Measurements from ENCODE around the gene KRTCAP2.
"Not testable (repeated sequence)": the region's sequence is repeated elsewhere in the genome, so short reads cannot be mapped to it uniquely, and the experiment has no call there.

KRTCAP2 gene

GRCh38 chr1:155158991-155159390 lies 14.1 kb downstream of the KRTCAP2 start:
- no peaks in the 10 kb centered on the region for H3K4me1 ChIP-seq (ENCODE audit: control insufficient read depth, insufficient read depth, low read length)
- H3K9ac ChIP-seq (ENCODE audit: low read depth, low read length) = no peak overlapping the region
- H3K27me3 ChIP-seq (ENCODE audit: control insufficient read depth, insufficient read depth, low read length) = peaks cover 18% of the 10 kb centered on the region

GRCh38 chr1:155155996-155156643 lies 17.0 kb downstream of the KRTCAP2 start:
- H3K4me3 ChIP-seq (ENCODE audit: low read length); H3K36me3 ChIP-seq (ENCODE audit: insufficient read depth, low read length); H3K9me3 ChIP-seq (replicated peaks; ENCODE audit: low read length); H3K4me1 ChIP-seq (ENCODE audit: control insufficient read depth, insufficient read depth, low read length); H3K9ac ChIP-seq (ENCODE audit: low read depth, low read length); H3K4me2 ChIP-seq (ENCODE audit: low read length): not testable (repeated sequence)
- peaks cover 21% of the 10 kb centered on the region for H3K27me3 ChIP-seq (ENCODE audit: control insufficient read depth, insufficient read depth, low read length)

More at GRCh38 chr1:155158991-155159390, 14.1 kb downstream of the KRTCAP2 start:
- Histone ChIP-seq H3K4me3 (ENCODE audit: low read length) (no peak overlapping the region), H3K9me3 (replicated peaks; ENCODE audit: low read length) (no peaks in the 10 kb centered on the region), H3K4me2 (ENCODE audit: low read length) (no peak overlapping the region), H3K36me3 (ENCODE audit: insufficient read depth, low read length) (no peaks in the 10 kb centered on the region)

GRCh38 chr1:155145491-155145890 lies 27.6 kb downstream of the KRTCAP2 start:
- Histone ChIP-seq H3K9ac (ENCODE audit: low read depth, low read length) (no peak overlapping the region), H3K4me1 (ENCODE audit: control insufficient read depth, insufficient read depth, low read length) (no peaks in the 10 kb centered on the region), H3K9me3 (replicated peaks; ENCODE audit: low read length) (no peaks in the 10 kb centered on the region), H3K36me3 (ENCODE audit: insufficient read depth, low read length) (no peaks in the 10 kb centered on the region), H3K4me2 (ENCODE audit: low read length) (no peak overlapping the region), H3K27me3 (ENCODE audit: control insufficient read depth, insufficient read depth, low read length) (peaks cover 36% of the 10 kb centered on the region), H3K4me3 (ENCODE audit: low read length) (no peak overlapping the region)

GRCh38 chr1:155141749-155142148 lies 31.4 kb downstream of the KRTCAP2 start:
- peaks cover 4% of the 10 kb centered on the region for H3K36me3 ChIP-seq (ENCODE audit: insufficient read depth, low read length)
- no peak overlapping the region for H3K9ac ChIP-seq (ENCODE audit: low read depth, low read length)

GRCh38 chr1:155140630-155140953 lies 32.5 kb downstream of the KRTCAP2 start:
- Histone ChIP-seq H3K4me3 (ENCODE audit: low read length) (peak overlapping the region; percentile 88), H3K9me3 (replicated peaks; ENCODE audit: low read length) (no peaks in the 10 kb centered on the region), H3K36me3 (ENCODE audit: insufficient read depth, low read length) (peaks cover 4% of the 10 kb centered on the region), H3K27me3 (ENCODE audit: control insufficient read depth, insufficient read depth, low read length) (peaks cover 14% of the 10 kb centered on the region), H3K4me1 (ENCODE audit: control insufficient read depth, insufficient read depth, low read length) (peaks cover 15% of the 10 kb centered on the region), H3K4me2 (ENCODE audit: low read length) (peak overlapping the region; percentile 85), H3K9ac (ENCODE audit: low read depth, low read length) (peak overlapping the region; percentile 88)

More at GRCh38 chr1:155141749-155142148, 31.4 kb downstream of the KRTCAP2 start:
- Histone ChIP-seq H3K4me2 (ENCODE audit: low read length) (no peak overlapping the region), H3K4me3 (ENCODE audit: low read length) (no peak overlapping the region), H3K4me1 (ENCODE audit: control insufficient read depth, insufficient read depth, low read length) (peaks cover 13% of the 10 kb centered on the region), H3K9me3 (replicated peaks; ENCODE audit: low read length) (no peaks in the 10 kb centered on the region), H3K27me3 (ENCODE audit: control insufficient read depth, insufficient read depth, low read length) (peaks cover 21% of the 10 kb centered on the region)

GRCh38 chr1:155139895-155140629 lies 33.0 kb downstream of the KRTCAP2 start, which contains the start of gene DPM3:
DPM3 (minus strand) TSS chr1:155140531; CDS start chr1:155140240, 291 bp downstream.
- peak within 1 kb of the TSS; percentile 88 for H3K4me3 ChIP-seq (ENCODE audit: low read length)
- H3K27me3 ChIP-seq (ENCODE audit: control insufficient read depth, insufficient read depth, low read length) = peaks cover 14% of the 10 kb centered on the region
- no peaks in the 10 kb centered on the region for H3K9me3 ChIP-seq (replicated peaks; ENCODE audit: low read length)
- peaks cover 19% of the 10 kb centered on the region for H3K4me1 ChIP-seq (ENCODE audit: control insufficient read depth, insufficient read depth, low read length)
- H3K4me2 ChIP-seq (ENCODE audit: low read length) = peak within 1 kb of the TSS; percentile 85
- peaks cover 4% of the 10 kb centered on the region for H3K36me3 ChIP-seq (ENCODE audit: insufficient read depth, low read length)
- peak within 1 kb of the TSS; percentile 88 for H3K9ac ChIP-seq (ENCODE audit: low read depth, low read length)

GRCh38 chr1:155137154-155137949 lies 35.8 kb downstream of the KRTCAP2 start:
- H3K4me3 ChIP-seq (ENCODE audit: low read length) = peak overlapping the region; percentile 90
- peak overlapping the region; percentile 98 for H3K4me2 ChIP-seq (ENCODE audit: low read length)
- H3K36me3 ChIP-seq (ENCODE audit: insufficient read depth, low read length) = peaks cover 4% of the 10 kb centered on the region
- no peaks in the 10 kb centered on the region for H3K9me3 ChIP-seq (replicated peaks; ENCODE audit: low read length)
- H3K27me3 ChIP-seq (ENCODE audit: control insufficient read depth, insufficient read depth, low read length) = peaks cover 7% of the 10 kb centered on the region
- peak overlapping the region; percentile 93 for H3K9ac ChIP-seq (ENCODE audit: low read depth, low read length)
- H3K4me1 ChIP-seq (ENCODE audit: control insufficient read depth, insufficient read depth, low read length) = peaks cover 25% of the 10 kb centered on the region

GRCh38 chr1:155136748-155137147 lies 36.4 kb downstream of the KRTCAP2 start:
- H3K9me3 ChIP-seq (replicated peaks; ENCODE audit: low read length) = no peaks in the 10 kb centered on the region
- peaks cover 4% of the 10 kb centered on the region for H3K36me3 ChIP-seq (ENCODE audit: insufficient read depth, low read length)
- peaks cover 4% of the 10 kb centered on the region for H3K27me3 ChIP-seq (ENCODE audit: control insufficient read depth, insufficient read depth, low read length)
- H3K4me1 ChIP-seq (ENCODE audit: control insufficient read depth, insufficient read depth, low read length) = peaks cover 25% of the 10 kb centered on the region
- H3K4me2 ChIP-seq (ENCODE audit: low read length) = peak overlapping the region; percentile 98
- peak overlapping the region; percentile 93 for H3K9ac ChIP-seq (ENCODE audit: low read depth, low read length)
- H3K4me3 ChIP-seq (ENCODE audit: low read length) = peak overlapping the region; percentile 90

GRCh38 chr1:155135415-155136028 lies 37.6 kb downstream of the KRTCAP2 start, which contains the start of gene SLC50A1:
SLC50A1 (plus strand) TSS chr1:155135852; CDS start chr1:155135912, 60 bp downstream.
- H3K4me2 ChIP-seq (ENCODE audit: low read length) = peak within 1 kb of the TSS; percentile 98
- peaks cover 4% of the 10 kb centered on the region for H3K36me3 ChIP-seq (ENCODE audit: insufficient read depth, low read length)
- peak within 1 kb of the TSS; percentile 90 for H3K4me3 ChIP-seq (ENCODE audit: low read length)
- H3K9me3 ChIP-seq (replicated peaks; ENCODE audit: low read length) = no peaks in the 10 kb centered on the region
- H3K27me3 ChIP-seq (ENCODE audit: control insufficient read depth, insufficient read depth, low read length) = peaks cover 3% of the 10 kb centered on the region
- peak within 1 kb of the TSS; percentile 93 for H3K9ac ChIP-seq (ENCODE audit: low read depth, low read length)
- H3K4me1 ChIP-seq (ENCODE audit: control insufficient read depth, insufficient read depth, low read length) = peaks cover 25% of the 10 kb centered on the region

- H3K4me1 ChIP-seq (ENCODE audit: control insufficient read depth, insufficient read depth, low read length) = peaks cover 27% of the 10 kb centered on the region
- no peaks in the 10 kb centered on the region for H3K9me3 ChIP-seq (replicated peaks; ENCODE audit: low read length)
- H3K9ac ChIP-seq (ENCODE audit: low read depth, low read length) = peak overlapping the region; percentile 93
- peak overlapping the region; percentile 90 for H3K4me3 ChIP-seq (ENCODE audit: low read length)
- H3K4me2 ChIP-seq (ENCODE audit: low read length) = peak overlapping the region; percentile 98
- peaks cover 4% of the 10 kb centered on the region for H3K27me3 ChIP-seq (ENCODE audit: control insufficient read depth, insufficient read depth, low read length)
- H3K36me3 ChIP-seq (ENCODE audit: insufficient read depth, low read length) = peaks cover 4% of the 10 kb centered on the region
Measured at GRCh38 chr1:155134880-155135414, 38.2 kb downstream of the KRTCAP2 start.
